Activated gamma-delta T cell treated with anti-CD3 and anti-CD28 coated beads, Interleukin-2, amount 50 U/mL, for 16 hours (primary cell): ENCODE measurements around the gene DLX2.

Experiments used
- DNase-seq: peaks from one replicate; pipeline ENCODE4 v3.0.0-alpha.2; 2020; ENCODE audit warnings: low read depth

Gene DLX2

GRCh38 chr2:172094294-172095145 lies 8.2 kb downstream of the DLX2 start:
- no peak for DNase-seq

GRCh38 chr2:172093416-172094293 lies 9.0 kb downstream of the DLX2 start:
- DNase-seq = no peak

- no peak for DNase-seq
Observed at GRCh38 chr2:172092716-172093415, 9.8 kb downstream of the DLX2 start.

- DNase-seq = no peak
Observed at GRCh38 chr2:172091761-172092566, 10.7 kb downstream of the DLX2 start.

- no peak for DNase-seq
Observed at GRCh38 chr2:172091000-172091641, 11.6 kb downstream of the DLX2 start.

GRCh38 chr2:172090044-172090961 lies 12.4 kb downstream of the DLX2 start:
- DNase-seq = no peak

- DNase-seq = no peak
Observed at GRCh38 chr2:172089633-172090032, 13.1 kb downstream of the DLX2 start.

- DNase-seq = no peak
Observed at GRCh38 chr2:172089005-172089504, 13.6 kb downstream of the DLX2 start.

- DNase-seq = no peak
Observed at GRCh38 chr2:172088245-172089004, 14.3 kb downstream of the DLX2 start.

- DNase-seq = no peak
Observed at GRCh38 chr2:172087780-172088244, 14.9 kb downstream of the DLX2 start.

- DNase-seq = no peak
Observed at GRCh38 chr2:172087207-172087779, 15.4 kb downstream of the DLX2 start.

GRCh38 chr2:172086241-172087206 lies 16.2 kb downstream of the DLX2 start:
- no peak for DNase-seq

GRCh38 chr2:172085460-172086159 lies 17.1 kb downstream of the DLX2 start, which contains the start of gene DLX1:
Gene DLX1, plus strand, starts transcription at chr2:172085507. Its CDS starts 171 bp downstream, at chr2:172085678.
- DNase-seq = no peak

GRCh38 chr2:172084645-172085459 lies 17.8 kb downstream of the DLX2 start:
- DNase-seq = no peak

- no peak for DNase-seq
Observed at GRCh38 chr2:172084395-172084644, 18.4 kb downstream of the DLX2 start.
